GM12874 (cell line): ENCODE results near the gene COL21A1.

Source experiments
- CTCF ChIP-seq: IDR thresholded peaks from 2 replicates; pipeline ENCODE4 v1.5.1; 2011; ENCODE audit warnings: low read depth, mild to moderate bottlenecking, control low read depth, low read length, moderate library complexity; ENCODE audit not compliant: insufficient read depth

The COL21A1 gene

GRCh38 chr6:56230976-56231566, 16.3 kb downstream of the COL21A1 start:
- no peak for TF ChIP-seq CTCF

GRCh38 chr6:56227071-56227879, 20.1 kb downstream of the COL21A1 start:
- TF ChIP-seq CTCF: no peak

- no peak for TF ChIP-seq CTCF
Measured at GRCh38 chr6:56223995-56224394, 23.4 kb downstream of the COL21A1 start.

- no peak for TF ChIP-seq CTCF
Measured at GRCh38 chr6:56222499-56222898, 24.9 kb downstream of the COL21A1 start.

GRCh38 chr6:56220078-56220477, 27.3 kb downstream of the COL21A1 start:
- TF ChIP-seq CTCF: no peak

GRCh38 chr6:56214703-56215101, 32.7 kb downstream of the COL21A1 start:
- no peak for TF ChIP-seq CTCF

GRCh38 chr6:56214041-56214702, 33.2 kb downstream of the COL21A1 start:
- TF ChIP-seq CTCF: no peak
